OCI-LY1 (cell line): Measurements from ENCODE around the gene LCN12.
A peak's percentile ranks its signal among the peaks of the same experiment; 100 is the strongest.

ENCODE experiments used
- H2AFZ ChIP-seq: fragments of 200-600 bp; sonication (generic), shearing (Covaris generic); 2 replicates; pipeline ENCODE4 v1.6.0; 2014; ENCODE audit warnings: antibody characterized with exemption, mild to moderate bottlenecking, low read length
- H3F3A ChIP-seq: fragments of 200-600 bp; sonication (generic), shearing (Covaris generic); 2 replicates; pipeline ENCODE4 v1.6.0; 2014; ENCODE audit warnings: mild to moderate bottlenecking, antibody characterized with exemption, low read length, moderate library complexity; ENCODE audit not compliant: insufficient read depth
- H3K27ac ChIP-seq: fragments of 200-600 bp; sonication (generic); 2 replicates; pipeline ENCODE4 v1.5.1; 2014; ENCODE audit warnings: low read length, mixed run types, mild to moderate bottlenecking, low read depth; ENCODE audit not compliant: poor library complexity, severe bottlenecking
- H3K27me3 ChIP-seq: fragments of 200-600 bp; sonication (generic); 2 replicates; pipeline ENCODE4 v1.6.0; 2014; ENCODE audit warnings: antibody characterized with exemption, mild to moderate bottlenecking, low read length, moderate library complexity; ENCODE audit not compliant: insufficient read depth
- H3K36me3 ChIP-seq: fragments of 200-600 bp; sonication (generic); 2 replicates; pipeline ENCODE4 v1.6.1; 2014; ENCODE audit warnings: mild to moderate bottlenecking, antibody characterized with exemption, low read length, moderate library complexity, mixed read lengths; ENCODE audit not compliant: insufficient read depth
- H3K4me1 ChIP-seq: fragments of 200-600 bp; sonication (generic); 2 replicates; pipeline ENCODE4 v1.5.1; 2014; ENCODE audit warnings: mild to moderate bottlenecking, low read length, moderate library complexity; ENCODE audit not compliant: insufficient read depth, severe bottlenecking
- H3K4me2 ChIP-seq: fragments of 200-600 bp; sonication (generic), shearing (Covaris generic); 2 replicates; pipeline ENCODE4 v1.6.1; 2014; ENCODE audit warnings: low read length
- H3K4me3 ChIP-seq: fragments of 200-600 bp; sonication (generic); 2 replicates; pipeline ENCODE4 v1.5.1; 2014; ENCODE audit warnings: low read length, low read depth, mild to moderate bottlenecking, mixed read lengths; ENCODE audit not compliant: poor library complexity, severe bottlenecking
- H3K79me2 ChIP-seq: fragments of 200-600 bp; shearing (Covaris generic); 2 replicates; pipeline ENCODE4 v1.6.1; 2016; ENCODE audit warnings: mixed run types, low read length, mixed read lengths; ENCODE audit not compliant: insufficient read depth
- H3K9ac ChIP-seq: fragments of 200-600 bp; sonication (generic), shearing (Covaris generic); 2 replicates; pipeline ENCODE4 v1.6.1; 2014; ENCODE audit warnings: mild to moderate bottlenecking, low read length, mixed read lengths
- H3K9me2 ChIP-seq: fragments of 200-600 bp; sonication (generic), shearing (Covaris generic); 2 replicates; pipeline ENCODE4 v1.6.1; 2014; ENCODE audit warnings: low read depth, mild to moderate bottlenecking, low read length, mixed read lengths
- H3K9me3 ChIP-seq: fragments of 200-600 bp; shearing (Covaris generic); 2 replicates; pipeline ENCODE4 v1.6.1; 2014; ENCODE audit warnings: low read length, mixed read lengths
- H4K20me1 ChIP-seq: fragments of 200-600 bp; sonication (generic), shearing (Covaris generic); 2 replicates; pipeline ENCODE4 v1.6.0; 2016; ENCODE audit warnings: mild to moderate bottlenecking, low read length; ENCODE audit not compliant: insufficient read depth
- EZH2 ChIP-seq: fragments of 200-600 bp; sonication (generic), shearing (Covaris generic); IDR thresholded peaks from 2 replicates; pipeline ENCODE4 v1.8.0; 2017; ENCODE audit warnings: borderline replicate concordance, mixed run types, mild to moderate bottlenecking, antibody characterized with exemption, low read length, moderate library complexity, mixed read lengths
- TF ChIP-seq, protein P1 (sequence below): fragments of 200-600 bp; sonication (generic), shearing (Covaris generic); IDR thresholded peaks from 2 replicates; pipeline ENCODE4 v1.5.1; 2017; ENCODE audit warnings: mild to moderate bottlenecking, antibody characterized with exemption, low read length, moderate library complexity, mixed read lengths

The LCN12 gene

DNA sequence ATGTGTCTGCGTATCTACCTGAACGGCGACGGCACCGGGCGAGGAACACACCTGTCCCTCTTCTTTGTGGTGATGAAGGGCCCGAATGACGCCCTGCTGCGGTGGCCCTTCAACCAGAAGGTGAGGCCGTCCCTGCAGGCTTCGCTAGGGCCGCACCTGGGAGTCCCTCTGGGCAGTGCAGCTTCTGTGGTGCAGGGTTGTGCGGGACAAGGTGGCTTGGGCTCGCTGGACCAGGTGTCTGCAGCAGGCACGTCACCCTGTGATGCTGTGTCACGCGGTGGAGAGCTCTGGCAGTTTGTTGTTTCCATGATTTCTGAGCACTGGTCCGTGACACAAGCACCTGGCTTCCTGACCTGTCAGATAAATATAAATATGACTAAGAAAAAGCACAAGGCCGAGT, 28.2 kb upstream of the LCN12 start:
- no peak overlapping the region for H3K4me3 ChIP-seq
- H3K9ac ChIP-seq = no peak overlapping the region
- TF ChIP-seq, protein P1, sequence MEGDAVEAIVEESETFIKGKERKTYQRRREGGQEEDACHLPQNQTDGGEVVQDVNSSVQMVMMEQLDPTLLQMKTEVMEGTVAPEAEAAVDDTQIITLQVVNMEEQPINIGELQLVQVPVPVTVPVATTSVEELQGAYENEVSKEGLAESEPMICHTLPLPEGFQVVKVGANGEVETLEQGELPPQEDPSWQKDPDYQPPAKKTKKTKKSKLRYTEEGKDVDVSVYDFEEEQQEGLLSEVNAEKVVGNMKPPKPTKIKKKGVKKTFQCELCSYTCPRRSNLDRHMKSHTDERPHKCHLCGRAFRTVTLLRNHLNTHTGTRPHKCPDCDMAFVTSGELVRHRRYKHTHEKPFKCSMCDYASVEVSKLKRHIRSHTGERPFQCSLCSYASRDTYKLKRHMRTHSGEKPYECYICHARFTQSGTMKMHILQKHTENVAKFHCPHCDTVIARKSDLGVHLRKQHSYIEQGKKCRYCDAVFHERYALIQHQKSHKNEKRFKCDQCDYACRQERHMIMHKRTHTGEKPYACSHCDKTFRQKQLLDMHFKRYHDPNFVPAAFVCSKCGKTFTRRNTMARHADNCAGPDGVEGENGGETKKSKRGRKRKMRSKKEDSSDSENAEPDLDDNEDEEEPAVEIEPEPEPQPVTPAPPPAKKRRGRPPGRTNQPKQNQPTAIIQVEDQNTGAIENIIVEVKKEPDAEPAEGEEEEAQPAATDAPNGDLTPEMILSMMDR = no peak
- TF ChIP-seq EZH2 = no peak
- peaks cover 81% of the 10 kb centered on the region for H3K36me3 ChIP-seq
- H4K20me1 ChIP-seq = no peaks in the 10 kb centered on the region
- no peaks in the 10 kb centered on the region for H3K9me2 ChIP-seq
- no peak overlapping the region for H2AFZ ChIP-seq
- H3K4me2 ChIP-seq = no peak overlapping the region
- H3K4me1 ChIP-seq = peaks cover 15% of the 10 kb centered on the region
- no peaks in the 10 kb centered on the region for H3K27me3 ChIP-seq
- H3K79me2 ChIP-seq = no peaks in the 10 kb centered on the region
- H3K9me3 ChIP-seq = no peaks in the 10 kb centered on the region
- peak overlapping the region; percentile 59 for H3K27ac ChIP-seq
- no peaks in the 10 kb centered on the region for H3F3A ChIP-seq

DNA sequence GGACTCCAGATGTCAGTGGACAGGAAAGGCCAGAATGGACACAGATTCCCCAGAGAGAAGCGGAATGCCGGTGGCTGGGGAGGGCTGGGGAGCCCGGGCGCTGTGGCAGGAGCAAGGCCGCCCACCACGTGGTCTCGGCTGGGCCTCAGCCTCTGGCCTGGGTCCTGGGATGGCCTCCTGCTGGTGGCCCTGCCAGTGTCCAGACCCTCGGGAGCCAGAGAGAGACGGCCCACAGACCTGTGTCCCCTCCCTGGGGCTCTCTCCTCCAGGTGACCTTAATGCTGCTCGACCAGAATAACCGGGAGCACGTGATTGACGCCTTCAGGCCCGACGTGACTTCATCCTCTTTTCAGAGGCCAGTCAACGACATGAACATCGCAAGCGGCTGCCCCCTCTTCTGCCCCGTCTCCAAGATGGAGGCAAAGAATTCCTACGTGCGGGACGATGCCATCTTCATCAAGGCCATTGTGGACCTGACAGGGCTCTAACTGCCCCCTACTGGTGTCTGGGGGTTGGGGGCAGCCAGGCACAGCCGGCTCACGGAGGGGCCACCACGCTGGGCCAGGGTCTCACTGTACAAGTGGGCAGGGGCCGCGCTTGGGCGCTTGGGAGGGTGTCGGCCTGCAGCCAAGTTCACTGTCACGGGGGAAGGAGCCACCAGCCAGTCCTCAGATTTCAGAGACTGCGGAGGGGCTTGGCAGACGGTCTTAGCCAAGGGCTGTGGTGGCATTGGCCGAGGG, 26.5 kb upstream of the LCN12 start:
- no peaks in the 10 kb centered on the region for H3K9me3 ChIP-seq
- no peaks in the 10 kb centered on the region for H3K79me2 ChIP-seq
- peaks cover 82% of the 10 kb centered on the region for H3K36me3 ChIP-seq
- H3K27ac ChIP-seq = no peak overlapping the region
- no peaks in the 10 kb centered on the region for H4K20me1 ChIP-seq
- no peaks in the 10 kb centered on the region for H3F3A ChIP-seq
- no peak overlapping the region for H3K9ac ChIP-seq
- H3K4me1 ChIP-seq = peaks cover 15% of the 10 kb centered on the region
- H2AFZ ChIP-seq = no peak overlapping the region
- H3K4me2 ChIP-seq = no peak overlapping the region
- no peaks in the 10 kb centered on the region for H3K9me2 ChIP-seq
- H3K27me3 ChIP-seq = no peaks in the 10 kb centered on the region
- TF ChIP-seq, protein P1 = no peak; the same call in 1 of the 2 replicates
- no peak for TF ChIP-seq EZH2
- H3K4me3 ChIP-seq = no peak overlapping the region

DNA sequence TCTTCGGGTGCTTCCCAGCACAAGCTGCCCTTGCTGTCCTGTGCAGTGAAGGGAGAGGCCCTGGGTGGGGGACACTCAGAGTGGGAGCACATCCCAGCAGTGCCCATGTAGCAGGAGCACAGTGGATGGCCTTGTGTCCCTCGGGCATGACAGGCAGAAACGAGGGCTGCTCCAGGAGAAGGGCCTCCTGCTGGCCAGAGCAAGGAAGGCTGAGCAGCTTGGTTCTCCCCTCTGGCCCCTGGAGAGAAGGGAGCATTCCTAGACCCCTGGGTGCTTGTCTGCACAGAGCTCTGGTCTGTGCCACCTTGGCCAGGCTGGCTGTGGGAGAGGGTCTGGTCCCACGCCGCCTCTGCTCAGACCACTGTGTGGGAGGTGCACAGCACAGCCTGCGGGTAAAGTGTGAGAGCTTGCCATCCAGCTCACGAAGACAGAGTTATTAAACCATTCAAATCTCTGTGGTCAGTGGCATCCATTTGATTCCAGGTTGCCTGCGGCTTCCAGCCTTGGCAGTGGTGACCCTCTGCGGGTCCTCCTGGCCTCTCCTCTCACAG, 25.8 kb upstream of the LCN12 start:
- Histone ChIP-seq H4K20me1 (no peaks in the 10 kb centered on the region), H3K27ac (no peak overlapping the region), H3K9me2 (no peaks in the 10 kb centered on the region), H3K9ac (no peak overlapping the region), H3K4me2 (no peak overlapping the region), H3K4me1 (peaks cover 15% of the 10 kb centered on the region), H3K4me3 (no peak overlapping the region), H3K9me3 (no peaks in the 10 kb centered on the region), H3F3A (no peaks in the 10 kb centered on the region), H3K27me3 (no peaks in the 10 kb centered on the region), H3K79me2 (no peaks in the 10 kb centered on the region), H2AFZ (no peak overlapping the region), H3K36me3 (peaks cover 81% of the 10 kb centered on the region)
- TF ChIP-seq EZH2 = no peak
- TF ChIP-seq, protein P1 = no peak
